IPS-15b (cell line): ENCODE results near the gene PIEZO1.
A peak's percentile ranks its signal among the peaks of the same experiment; 100 is the strongest.

Experiments
- H3K27me3 ChIP-seq: one replicate; pipeline ENCODE4 v1.6.1; 2013; ENCODE audit warnings: low read length; ENCODE audit not compliant: control insufficient read depth, insufficient read depth
- H3K36me3 ChIP-seq: one replicate; pipeline ENCODE4 v1.6.1; 2013; ENCODE audit warnings: low read length; ENCODE audit not compliant: control insufficient read depth, insufficient read depth
- H3K4me1 ChIP-seq: one replicate; pipeline ENCODE4 v1.6.1; 2013; ENCODE audit warnings: mild to moderate bottlenecking, low read length; ENCODE audit not compliant: control insufficient read depth, insufficient read depth
- H3K4me3 ChIP-seq: one replicate; pipeline ENCODE4 v1.5.1; 2013; ENCODE audit warnings: low read depth, low read length
- H3K9ac ChIP-seq: one replicate; pipeline ENCODE4 v1.6.1; 2013; ENCODE audit warnings: low read depth, mild to moderate bottlenecking, low read length
- H3K9me3 ChIP-seq: one replicate; pipeline ENCODE4 v1.6.1; 2013; ENCODE audit warnings: mild to moderate bottlenecking, low read length; ENCODE audit not compliant: control insufficient read depth, insufficient read depth

The PIEZO1 gene

GRCh38 chr16:88686062-88686438 is 99.0 kb downstream of the PIEZO1 start:
- Histone ChIP-seq H3K9me3 (no peaks in the 10 kb centered on the region), H3K9ac (peak overlapping the region; percentile 65), H3K4me3 (peak overlapping the region; percentile 67), H3K27me3 (peaks cover 12% of the 10 kb centered on the region), H3K4me1 (peaks cover 5% of the 10 kb centered on the region), H3K36me3 (no peaks in the 10 kb centered on the region)

- H3K9ac ChIP-seq: peak overlapping the region; percentile 65
- H3K36me3 ChIP-seq: no peaks in the 10 kb centered on the region
- H3K9me3 ChIP-seq: no peaks in the 10 kb centered on the region
- peaks cover 5% of the 10 kb centered on the region for H3K4me1 ChIP-seq
- H3K27me3 ChIP-seq: peaks cover 12% of the 10 kb centered on the region
- peak overlapping the region; percentile 67 for H3K4me3 ChIP-seq
Observed at GRCh38 chr16:88685156-88686061, 99.6 kb downstream of the PIEZO1 start.

GRCh38 chr16:88684569-88685155 is 100.4 kb downstream of the PIEZO1 start:
- no peaks in the 10 kb centered on the region for H3K36me3 ChIP-seq
- H3K27me3 ChIP-seq: peaks cover 12% of the 10 kb centered on the region
- no peaks in the 10 kb centered on the region for H3K9me3 ChIP-seq
- H3K4me1 ChIP-seq: peaks cover 5% of the 10 kb centered on the region
- H3K9ac ChIP-seq: no peak overlapping the region
- H3K4me3 ChIP-seq: peak overlapping the region; percentile 67

GRCh38 chr16:88681709-88682451 is 103.1 kb downstream of the PIEZO1 start:
- peaks cover 2% of the 10 kb centered on the region for H3K4me1 ChIP-seq
- H3K36me3 ChIP-seq: no peaks in the 10 kb centered on the region
- no peaks in the 10 kb centered on the region for H3K9me3 ChIP-seq
- H3K4me3 ChIP-seq: no peak overlapping the region
- no peak overlapping the region for H3K9ac ChIP-seq
- peaks cover 4% of the 10 kb centered on the region for H3K27me3 ChIP-seq

- Histone ChIP-seq H3K36me3 (no peaks in the 10 kb centered on the region), H3K4me1 (no peaks in the 10 kb centered on the region), H3K4me3 (no peak overlapping the region), H3K9ac (no peak overlapping the region), H3K9me3 (no peaks in the 10 kb centered on the region), H3K27me3 (no peaks in the 10 kb centered on the region)
Observed at GRCh38 chr16:88681084-88681680, 103.8 kb downstream of the PIEZO1 start.

- Histone ChIP-seq H3K36me3 (no peaks in the 10 kb centered on the region), H3K27me3 (no peaks in the 10 kb centered on the region), H3K4me1 (no peaks in the 10 kb centered on the region), H3K4me3 (no peak overlapping the region), H3K9ac (no peak overlapping the region), H3K9me3 (no peaks in the 10 kb centered on the region)
Observed at GRCh38 chr16:88680554-88681083, 104.4 kb downstream of the PIEZO1 start.

GRCh38 chr16:88678224-88678979 is 106.6 kb downstream of the PIEZO1 start:
- H3K27me3 ChIP-seq: no peaks in the 10 kb centered on the region
- H3K36me3 ChIP-seq: no peaks in the 10 kb centered on the region
- no peak overlapping the region for H3K4me3 ChIP-seq
- no peaks in the 10 kb centered on the region for H3K4me1 ChIP-seq
- no peaks in the 10 kb centered on the region for H3K9me3 ChIP-seq
- H3K9ac ChIP-seq: no peak overlapping the region

- Histone ChIP-seq H3K36me3 (no peaks in the 10 kb centered on the region), H3K4me1 (no peaks in the 10 kb centered on the region), H3K27me3 (no peaks in the 10 kb centered on the region)
Observed at GRCh38 chr16:88677721-88678120, 107.3 kb downstream of the PIEZO1 start.

GRCh38 chr16:88676502-88677242 is 108.3 kb downstream of the PIEZO1 start:
- no peak overlapping the region for H3K4me3 ChIP-seq
- no peaks in the 10 kb centered on the region for H3K36me3 ChIP-seq
- no peaks in the 10 kb centered on the region for H3K27me3 ChIP-seq
- H3K4me1 ChIP-seq: no peaks in the 10 kb centered on the region
- no peaks in the 10 kb centered on the region for H3K9me3 ChIP-seq
- no peak overlapping the region for H3K9ac ChIP-seq

More at GRCh38 chr16:88677721-88678120, 107.3 kb downstream of the PIEZO1 start:
- Histone ChIP-seq H3K9me3 (no peaks in the 10 kb centered on the region), H3K9ac (no peak overlapping the region), H3K4me3 (no peak overlapping the region)

GRCh38 chr16:88673716-88674379 is 111.2 kb downstream of the PIEZO1 start:
- H3K36me3 ChIP-seq: no peaks in the 10 kb centered on the region
- no peaks in the 10 kb centered on the region for H3K9me3 ChIP-seq
- H3K4me3 ChIP-seq: no peak overlapping the region
- no peak overlapping the region for H3K9ac ChIP-seq
- H3K4me1 ChIP-seq: no peaks in the 10 kb centered on the region
- no peaks in the 10 kb centered on the region for H3K27me3 ChIP-seq
